Bone marrow (tissue), 2 donors: ENCODE results near the gene ESR2.

Source experiments
- DNase-seq, 2 donors: peaks; one replicate each; lab custom pipeline; 2025; lab: John Stamatoyannopoulos, UW

Gene ESR2

DNA sequence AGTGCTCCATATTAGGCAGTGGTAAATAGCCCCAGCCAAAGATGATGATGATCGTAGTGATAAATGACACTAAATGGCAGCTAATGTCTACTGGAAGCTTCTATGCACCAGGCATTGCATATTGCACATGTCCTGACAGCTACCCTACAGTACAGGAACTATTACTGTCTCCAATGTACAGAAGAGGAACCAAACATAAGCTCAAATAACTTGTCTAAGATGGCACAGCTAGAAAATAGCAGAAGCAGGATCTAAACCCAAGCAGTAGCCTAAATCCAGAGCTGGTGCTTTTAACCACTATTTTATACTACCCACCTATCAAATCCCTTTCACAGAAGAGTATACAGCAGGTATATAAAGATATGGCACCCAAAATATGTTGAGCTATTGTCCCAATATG, 28.9 kb downstream of the ESR2 start:
- DNase-seq: no peak

DNA sequence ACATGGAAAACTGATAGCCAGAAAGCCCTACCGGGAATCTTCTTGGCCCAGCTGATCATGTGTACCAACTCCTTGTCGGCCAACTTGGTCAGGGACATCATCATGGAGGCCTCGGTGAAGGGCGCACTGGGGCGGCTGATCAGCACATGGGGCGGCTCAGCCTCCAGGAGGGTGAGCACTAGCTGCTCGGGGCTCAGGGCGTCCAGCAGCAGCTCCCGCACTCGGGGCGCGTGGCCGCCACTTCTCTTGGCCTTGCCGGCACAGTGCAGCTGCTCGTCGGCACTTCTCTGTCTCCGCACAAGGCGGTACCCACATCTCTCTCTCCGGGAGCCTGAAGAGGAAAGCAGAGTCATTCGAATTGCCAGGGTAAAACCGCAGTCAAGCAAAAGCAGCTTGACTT, 33.8 kb downstream of the ESR2 start:
- DNase-seq: no peak

DNA sequence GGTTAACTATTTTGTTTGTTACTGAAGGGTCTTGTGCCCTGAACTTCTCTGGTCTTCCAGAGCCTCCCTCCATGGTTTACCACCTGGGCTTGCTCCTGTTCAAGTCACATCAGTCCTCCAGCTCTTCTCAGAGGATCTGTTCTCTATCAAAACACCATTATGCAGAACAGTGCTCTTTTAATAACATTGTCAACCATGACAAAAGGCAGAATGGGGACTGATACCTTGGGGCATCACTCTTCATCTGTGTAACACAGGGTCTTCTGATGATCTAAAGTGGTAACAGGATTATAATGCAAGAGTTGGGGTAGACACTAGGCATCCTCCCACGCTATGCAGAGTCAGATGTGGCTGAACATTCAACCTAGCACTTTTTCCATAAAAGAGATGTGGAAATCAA, 38.4 kb downstream of the ESR2 start:
- no peak for DNase-seq

DNA sequence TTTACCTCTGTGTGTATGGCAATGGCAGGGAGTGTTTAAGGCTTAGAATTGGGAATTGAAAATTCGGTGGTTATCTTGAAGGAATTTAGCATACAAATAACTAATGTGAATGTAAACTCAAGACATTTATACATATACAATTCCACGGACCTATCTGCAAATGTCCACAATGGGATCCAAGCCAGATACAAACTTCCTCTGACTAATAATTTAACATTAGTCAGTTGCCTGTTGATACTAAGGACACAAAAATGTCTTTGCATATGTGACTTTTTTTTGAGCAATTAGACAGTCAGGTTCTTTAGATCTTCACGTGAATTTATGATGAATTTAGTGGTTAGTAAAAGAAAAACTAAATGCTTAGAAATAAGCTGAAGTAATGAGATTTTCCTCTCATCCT, 40.5 kb downstream of the ESR2 start:
- no peak for DNase-seq

DNA sequence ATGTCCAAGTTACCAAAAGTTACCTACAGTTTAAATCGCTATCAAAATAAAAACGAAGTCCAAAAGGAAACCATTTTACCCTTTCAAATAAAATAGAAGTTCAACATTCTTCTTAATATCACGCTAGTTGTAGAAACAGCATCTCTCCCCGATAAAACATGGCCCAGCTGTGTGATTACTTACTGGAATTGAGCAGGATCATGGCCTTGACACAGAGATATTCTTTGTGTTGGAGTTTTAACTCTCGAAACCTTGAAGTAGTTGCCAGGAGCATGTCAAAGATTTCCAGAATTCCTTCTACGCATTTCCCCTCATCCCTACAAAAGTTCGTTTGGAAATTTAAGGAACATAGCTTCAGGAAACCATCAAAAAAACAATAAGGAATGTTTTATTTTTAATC, 44.8 kb downstream of the ESR2 start:
- no peak for DNase-seq

DNA sequence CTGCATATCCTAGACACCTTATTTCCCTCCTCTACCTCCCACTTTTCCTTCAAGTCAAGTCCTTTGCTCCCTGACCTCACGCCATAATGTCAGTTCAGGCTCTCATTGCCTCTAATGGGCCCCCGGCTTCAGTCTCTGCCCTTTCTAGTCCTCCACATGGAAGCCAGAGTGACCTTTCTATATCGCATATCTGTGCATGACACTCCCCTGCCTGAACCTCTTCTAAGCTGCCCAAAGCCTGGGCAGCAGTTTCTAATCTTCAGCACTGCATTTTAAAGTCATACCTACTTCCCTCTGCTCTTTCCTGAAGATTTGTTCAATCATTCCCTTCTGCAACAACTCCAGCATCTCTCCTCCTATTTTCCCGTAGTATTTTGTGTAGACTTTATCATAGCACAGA, 45.5 kb downstream of the ESR2 start:
- DNase-seq: no peak

DNA sequence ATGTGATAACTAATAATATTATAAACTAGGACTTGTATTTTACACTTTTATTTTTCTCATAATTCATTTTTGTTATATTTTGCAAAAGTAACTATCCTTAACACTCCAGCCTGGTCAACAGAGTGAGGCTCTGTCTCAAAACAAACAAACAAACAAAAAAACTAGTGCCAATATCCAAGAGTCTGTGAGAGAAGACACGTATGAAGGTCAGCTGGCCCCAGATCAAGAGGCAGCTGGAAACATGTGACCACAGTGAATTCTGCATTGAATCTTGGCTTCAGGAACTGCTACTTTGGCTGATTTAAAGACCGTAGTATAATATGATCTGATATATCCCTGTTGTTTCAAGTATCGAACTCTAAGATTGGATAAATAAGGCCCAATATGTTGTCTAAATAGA, 47.0 kb downstream of the ESR2 start:
- DNase-seq: no peak

DNA sequence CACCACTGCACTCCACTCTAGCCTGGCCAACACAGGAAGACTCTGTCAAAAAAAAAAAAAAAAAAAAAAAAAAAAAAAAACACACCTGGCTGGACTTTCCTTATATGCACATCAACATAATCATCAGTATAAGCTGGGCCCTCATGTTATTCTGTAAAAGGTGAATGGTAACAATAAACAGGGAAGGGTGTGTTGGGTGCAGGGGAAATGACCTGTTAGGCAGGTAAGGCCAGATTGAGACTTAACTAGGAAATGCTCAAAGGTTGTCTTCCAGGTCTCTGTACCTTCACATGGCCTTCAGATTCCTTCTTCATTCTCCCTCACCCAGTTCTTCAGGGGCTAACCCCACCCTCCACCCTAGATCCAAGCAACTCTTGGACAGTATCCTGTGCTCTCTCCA, 47.5 kb downstream of the ESR2 start:
- DNase-seq: no peak

DNA sequence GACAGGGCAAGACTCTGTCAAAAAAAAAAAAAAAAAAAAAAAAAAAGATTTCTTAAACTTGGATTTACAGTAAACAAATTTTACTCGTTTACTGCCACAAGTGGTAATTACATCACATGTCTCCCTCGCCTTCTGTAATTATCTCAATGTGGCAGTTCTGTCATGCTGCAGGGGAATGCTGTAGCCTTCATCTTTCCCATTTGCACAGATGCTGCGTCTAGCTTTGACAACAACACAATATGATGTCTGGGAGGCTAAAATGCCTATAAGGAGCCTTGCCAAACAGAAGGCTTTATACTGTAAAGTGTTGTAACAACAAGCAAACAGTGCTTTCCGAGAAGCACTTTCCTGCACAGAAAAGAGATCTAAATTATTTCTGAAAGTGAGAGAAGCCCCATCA, 48.7 kb downstream of the ESR2 start:
- no peak for DNase-seq

DNA sequence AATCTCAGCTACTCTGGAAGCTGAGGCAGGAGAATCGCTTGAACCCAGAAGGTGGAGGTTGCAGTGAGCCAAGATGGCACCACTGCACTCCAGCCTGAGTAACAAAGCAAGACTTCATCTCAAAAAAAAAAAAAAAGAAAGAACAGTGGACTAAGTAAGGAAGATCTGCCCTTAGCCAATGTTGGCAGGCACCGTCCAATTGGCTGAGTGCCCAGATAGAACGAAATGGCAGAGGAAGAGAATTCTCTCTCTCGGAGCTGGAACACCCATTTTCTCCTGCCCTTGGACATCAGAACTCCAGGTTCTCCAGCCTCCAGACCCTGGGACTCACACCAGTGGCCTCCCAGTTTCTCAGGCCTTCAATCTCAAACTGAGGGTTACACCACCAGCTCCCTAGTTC, 49.9 kb downstream of the ESR2 start:
- no peak for DNase-seq

DNA sequence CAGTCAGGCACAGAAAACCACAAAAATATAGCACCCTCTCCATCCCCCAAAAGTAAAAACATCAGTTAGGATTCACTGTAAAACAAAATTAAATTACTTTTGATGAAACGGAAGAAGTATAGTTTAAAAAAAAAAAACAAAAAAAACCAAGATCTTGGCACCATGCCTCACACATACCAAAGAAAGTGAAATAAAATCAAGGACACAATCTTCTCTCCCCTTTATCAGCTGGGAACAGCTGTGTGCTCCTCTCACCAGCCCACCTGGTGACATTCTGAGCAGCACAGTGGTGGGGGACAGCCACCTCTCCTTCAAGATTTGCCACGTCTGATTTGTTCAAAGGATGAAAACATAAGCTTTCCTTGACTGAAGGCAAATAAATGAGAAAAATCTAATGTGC, 55.5 kb downstream of the ESR2 start:
- no peak for DNase-seq

DNA sequence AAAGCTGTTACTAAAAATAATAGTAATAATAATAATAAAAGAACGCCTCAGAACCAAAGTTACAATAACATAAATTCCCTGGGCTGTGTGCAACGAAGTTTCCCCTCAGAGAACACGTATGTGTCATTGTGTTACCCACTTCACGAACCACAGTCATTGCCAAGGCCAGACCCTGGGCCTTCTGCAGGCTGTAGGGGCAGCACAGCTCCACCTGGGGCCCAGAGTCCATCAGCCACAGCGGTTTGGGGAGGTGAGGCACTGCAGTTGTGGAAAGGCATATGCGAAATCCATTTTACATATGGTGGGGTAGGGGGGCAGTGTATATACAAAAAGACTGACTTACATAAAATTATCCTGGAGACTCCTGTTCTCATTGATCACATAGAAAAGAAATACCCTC, 56.1 kb downstream of the ESR2 start:
- no peak for DNase-seq

DNA sequence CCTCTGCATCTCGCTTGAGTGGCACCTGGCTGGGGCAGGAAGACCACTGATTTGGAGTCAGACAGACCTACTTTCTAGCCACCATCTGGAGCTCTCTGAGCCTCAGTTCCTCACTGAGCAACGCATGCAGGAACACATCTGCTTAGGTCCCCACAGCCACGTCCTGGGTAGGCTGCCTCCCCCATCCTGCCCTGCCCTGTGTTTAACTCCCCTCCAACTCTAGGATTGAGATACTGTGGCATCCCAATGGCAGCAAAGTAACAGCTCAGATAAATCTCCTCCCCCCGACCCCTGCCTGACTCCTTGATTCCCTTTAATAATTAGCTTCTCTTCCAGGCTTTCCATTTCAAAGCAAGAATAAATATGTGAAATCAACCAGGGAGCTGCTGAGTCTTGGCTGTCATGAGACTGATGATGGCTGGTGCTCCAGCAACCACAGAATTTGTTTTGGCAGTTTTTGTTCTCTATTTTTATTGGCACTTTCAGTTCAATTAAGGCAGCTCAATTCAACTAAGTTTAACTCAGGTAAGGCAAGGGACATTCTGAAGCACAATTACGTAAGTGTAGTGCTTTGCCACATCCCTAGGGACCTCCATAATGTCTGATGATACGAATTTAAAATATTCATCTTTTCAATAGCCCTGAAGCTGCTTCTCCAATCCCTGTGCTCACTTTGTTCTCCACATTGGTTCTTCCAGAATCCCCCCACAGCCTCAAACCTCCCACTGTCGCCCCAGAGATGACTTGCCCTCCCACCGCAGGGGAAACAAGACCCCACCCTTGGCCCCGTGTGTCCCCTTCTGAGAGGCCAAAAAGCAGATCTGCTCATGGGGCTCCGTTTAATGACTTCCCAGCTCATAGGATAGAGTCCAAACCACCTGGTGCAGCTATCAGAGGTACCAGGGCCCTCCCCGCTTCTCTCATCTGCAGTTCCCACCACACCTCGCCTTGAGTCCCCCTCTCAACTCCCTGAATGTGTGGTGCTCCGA, 58.2 kb downstream of the ESR2 start:
- no peak for DNase-seq

DNA sequence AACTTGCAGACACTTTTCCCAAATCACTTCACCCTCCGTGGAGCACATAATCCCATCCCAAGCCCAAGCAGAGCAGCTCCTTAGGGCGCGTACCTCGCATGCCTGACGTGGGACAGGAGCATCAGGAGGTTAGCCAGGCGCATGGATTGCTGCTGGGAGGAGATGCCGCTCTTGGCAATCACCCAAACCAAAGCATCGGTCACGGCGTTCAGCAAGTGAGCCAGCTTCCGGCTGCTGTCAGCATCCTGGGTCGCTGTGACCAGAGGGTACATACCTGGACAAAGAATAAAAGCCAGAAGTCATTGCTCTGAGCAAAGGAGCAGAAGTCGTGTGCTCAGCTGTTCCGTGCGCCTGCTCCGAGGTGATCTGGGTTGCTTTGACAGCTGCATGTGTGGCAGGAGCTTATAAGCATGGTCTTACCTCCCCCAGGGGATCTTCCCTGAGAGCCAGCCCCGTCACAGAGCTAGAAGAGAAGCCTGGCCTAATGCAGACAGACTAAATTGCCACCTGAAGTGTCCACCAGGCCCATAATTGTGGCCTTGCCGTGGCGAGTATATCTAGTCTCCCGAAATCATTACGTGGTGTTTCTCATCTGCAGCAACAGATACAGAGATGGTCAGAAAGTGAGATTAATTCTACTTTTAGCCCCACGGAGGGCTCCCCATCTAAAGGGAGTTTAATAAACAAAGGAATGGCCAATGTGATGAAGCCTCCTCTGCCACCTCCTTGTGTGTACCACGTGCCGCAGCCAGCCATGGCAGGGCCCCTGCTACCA, 59.1 kb downstream of the ESR2 start:
- DNase-seq: no peak

DNA sequence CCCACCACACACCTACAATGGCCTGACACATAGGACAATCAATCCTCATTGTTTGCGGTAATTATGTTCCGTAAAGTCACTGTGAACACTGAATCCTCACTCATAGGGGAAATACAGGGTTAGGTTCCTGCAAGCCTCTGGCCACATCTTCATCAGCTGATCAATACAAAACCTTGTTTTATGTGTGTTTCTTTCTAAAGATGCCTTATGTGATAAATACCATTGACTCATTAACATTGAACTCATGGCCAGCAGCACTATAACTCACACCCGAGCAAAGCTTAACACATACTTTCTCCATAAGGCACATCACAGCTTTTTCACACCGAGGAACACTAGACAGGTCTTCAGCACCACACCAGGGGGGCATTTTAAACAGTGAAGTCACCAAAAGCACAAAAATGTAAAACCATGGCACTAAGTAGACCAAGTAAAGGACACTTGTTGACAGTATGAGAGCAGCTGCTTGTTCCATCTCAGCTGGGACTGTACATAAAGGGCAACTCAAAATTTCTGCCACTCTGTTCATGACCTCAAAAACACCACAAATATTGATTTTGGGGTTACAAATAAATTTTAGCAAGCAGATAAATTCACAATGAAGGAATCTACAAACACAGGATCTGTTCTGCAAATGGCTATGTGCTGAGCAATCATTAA, 60.5 kb downstream of the ESR2 start:
- no peak for DNase-seq

DNA sequence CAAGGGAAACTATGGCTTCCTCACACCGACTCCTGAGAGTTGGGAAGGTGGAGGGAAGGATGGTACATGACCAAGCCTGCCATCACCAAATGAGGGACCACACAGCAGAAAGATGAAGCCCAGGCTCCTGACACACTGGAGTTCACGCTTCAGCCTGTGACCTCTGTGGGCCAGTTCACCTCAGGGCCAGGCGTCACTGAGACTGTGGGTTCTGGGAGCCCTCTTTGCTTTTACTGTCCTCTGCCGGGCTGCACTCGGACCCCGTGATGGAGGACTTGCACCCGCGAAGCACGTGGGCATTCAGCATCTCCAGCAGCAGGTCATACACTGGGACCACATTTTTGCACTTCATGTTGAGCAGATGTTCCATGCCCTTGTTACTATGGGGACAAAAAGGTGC, 61.2 kb downstream of the ESR2 start:
- DNase-seq: no peak

DNA sequence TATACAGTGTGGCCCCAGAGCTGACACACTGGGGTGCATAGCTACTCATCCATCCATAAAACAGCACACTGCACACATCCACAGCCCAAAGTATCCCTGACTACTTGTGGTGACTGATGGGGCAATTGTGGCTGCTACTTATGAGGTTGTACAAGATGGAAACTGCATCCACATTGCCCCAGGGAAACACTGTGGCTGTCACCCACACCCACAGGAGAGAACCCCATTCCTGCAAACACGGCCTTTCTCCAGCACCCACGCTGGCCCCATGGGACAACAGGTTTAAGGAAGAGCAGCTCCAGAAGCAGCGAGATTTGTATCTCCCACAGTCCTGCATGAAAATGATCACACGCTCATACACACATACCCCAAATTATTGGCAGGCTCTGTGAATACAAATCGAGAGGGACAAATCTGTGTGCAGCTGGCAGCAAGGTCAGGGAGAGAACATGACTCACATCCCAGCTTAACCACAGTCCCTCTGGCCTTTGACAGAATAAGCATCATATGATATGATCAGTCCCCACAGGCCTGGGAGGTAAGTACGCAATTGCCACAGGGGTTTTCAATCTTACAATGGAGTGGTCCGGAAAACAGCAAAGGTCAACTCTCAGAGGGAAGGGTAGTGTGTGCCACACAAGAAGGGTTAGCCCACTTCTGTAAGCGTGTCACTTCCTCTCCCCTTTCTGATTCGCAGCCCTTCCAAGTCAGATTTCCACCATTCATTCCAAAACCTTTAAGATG, 61.9 kb downstream of the ESR2 start:
- no peak for DNase-seq

DNA sequence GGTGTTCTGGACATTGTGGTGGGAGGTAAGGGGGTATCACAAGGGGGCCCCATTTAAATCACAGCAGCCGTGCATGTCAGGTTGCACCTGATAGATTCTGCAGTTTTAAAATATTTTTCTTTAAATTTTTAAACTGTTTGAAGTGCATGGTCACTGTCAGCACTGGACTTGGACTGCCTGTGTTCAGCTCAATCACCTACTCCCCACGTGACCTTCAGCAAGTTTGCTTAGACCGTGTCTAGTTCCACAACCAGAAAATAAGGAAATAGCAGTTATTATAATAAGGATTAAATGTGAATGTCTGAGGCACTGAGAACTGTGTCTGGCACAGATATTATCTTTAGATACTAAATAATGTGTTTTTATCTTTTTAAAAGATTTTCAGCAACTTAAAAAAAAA, 64.7 kb downstream of the ESR2 start:
- DNase-seq: no peak

DNA sequence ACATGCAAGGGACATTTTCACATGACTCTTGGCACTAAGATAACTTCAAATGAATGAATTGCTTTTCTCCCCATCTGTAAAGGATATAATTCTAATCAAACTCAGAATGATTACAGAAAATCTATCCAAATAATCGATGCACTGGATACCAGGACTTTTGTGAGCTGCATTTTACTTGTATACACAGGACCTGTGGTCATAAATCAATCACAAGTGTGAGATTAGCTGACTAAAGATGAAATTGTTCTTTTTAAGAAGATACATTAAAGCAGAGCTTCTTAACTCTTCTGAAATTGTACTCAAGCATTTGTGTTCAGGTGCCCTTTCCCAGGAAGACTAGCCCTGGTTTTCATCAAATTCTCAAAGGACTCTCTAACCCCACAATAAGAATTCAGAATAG, 66.3 kb downstream of the ESR2 start:
- no peak for DNase-seq

DNA sequence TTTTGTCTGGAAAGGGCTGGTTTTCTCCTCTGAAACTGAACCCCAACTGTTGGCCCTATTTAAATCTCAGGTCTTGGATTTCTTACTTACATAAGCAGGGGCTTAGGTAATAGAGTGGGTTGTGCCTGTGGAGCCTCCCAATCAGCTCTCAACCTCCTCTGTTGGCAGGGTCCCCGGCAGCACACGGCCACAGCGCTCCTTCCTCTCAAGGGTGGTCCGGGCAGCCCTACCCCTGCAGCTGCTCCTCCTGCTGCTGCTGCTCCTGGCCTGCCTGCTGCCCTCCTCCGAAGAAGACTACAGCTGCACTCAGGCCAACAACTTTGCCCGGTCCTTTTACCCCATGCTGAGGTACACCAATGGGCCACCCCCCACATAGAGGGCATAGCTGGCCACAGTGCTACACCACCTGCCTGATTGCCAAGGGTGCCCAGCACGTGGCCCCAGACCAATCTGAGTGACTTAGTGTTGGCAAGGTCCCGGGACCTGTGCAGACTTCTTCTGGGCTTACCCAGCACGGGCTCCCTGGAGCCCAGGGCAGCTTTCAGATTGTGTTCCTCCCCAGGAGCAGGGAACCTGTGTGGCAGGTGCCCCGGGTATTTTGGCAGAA, 68.9 kb downstream of the ESR2 start:
- no peak for DNase-seq

DNA sequence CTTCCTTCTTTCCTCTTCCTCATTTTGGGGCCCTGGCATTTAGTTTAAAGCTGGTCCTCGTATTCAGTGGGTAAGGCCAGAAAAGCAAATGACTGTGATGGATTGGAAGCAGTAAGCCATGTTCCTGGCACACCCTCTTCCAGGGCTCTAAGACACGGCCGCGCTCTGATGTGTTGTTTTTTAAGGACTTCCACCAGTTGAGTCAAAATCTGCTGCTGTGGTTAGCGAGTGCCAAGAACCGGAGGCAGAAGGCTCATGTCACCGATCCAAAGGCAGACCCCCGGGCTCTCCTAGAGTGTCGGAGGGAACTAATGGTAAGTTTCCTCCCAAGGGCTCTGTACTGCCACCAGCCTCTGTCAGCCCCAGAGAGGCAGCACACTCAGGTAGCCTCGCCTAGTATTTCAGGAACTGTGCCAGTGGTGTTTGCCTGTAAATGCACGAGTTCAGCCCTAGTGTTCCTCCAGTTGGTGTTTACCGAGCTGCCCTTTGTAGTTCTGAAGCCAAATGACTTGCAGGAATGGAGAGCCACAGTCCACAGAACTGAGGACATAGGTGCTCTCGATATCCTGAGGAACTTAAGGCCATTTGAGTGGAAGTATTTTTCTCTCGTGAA, 72.7 kb downstream of the ESR2 start:
- no peak for DNase-seq
